Thoracic aorta (tissue), 2 donors: Measurements from ENCODE around the gene PRRC2C. TPM values are rescaled to one million over a fixed set of nuclear protein-coding genes. Genes with fewer than 3 reads are reported as not detected.
"Not testable (repeated sequence)": the region's sequence is repeated elsewhere in the genome, so short reads cannot be mapped to it uniquely, and the experiment has no call there.

Experiments used
- ATAC-seq: fragments of 150-250 bp; one replicate; pipeline ENCODE4 v1.8.0; 2017; ENCODE audit warnings: low read depth; ENCODE audit not compliant: insufficient number of reproducible peaks, low FRiP score
- DNase-seq: peaks from one replicate; pipeline ENCODE4 v3.0.0-alpha.2; 2020; ENCODE audit warnings: low spot score
- H3K27ac ChIP-seq, 2 donors: fragments of 200-600 bp; sonication (generic); 1 replicate in 1 of 2; 2 replicates in 1 of 2; pipeline ENCODE4 v1.5.1; 2016; ENCODE audit warnings: mild to moderate bottlenecking in 2 of 2, moderate library complexity in 2 of 2
- H3K27me3 ChIP-seq: fragments of 200-600 bp; sonication (generic); replicated peaks from 2 replicates; pipeline ENCODE4 v1.6.0; 2016; ENCODE audit warnings: mild to moderate bottlenecking; ENCODE audit not compliant: insufficient read depth
- H3K36me3 ChIP-seq: fragments of 200-600 bp; sonication (generic); one replicate; pipeline ENCODE4 v1.5.1; 2016
- H3K4me1 ChIP-seq, 2 donors: fragments of 200-600 bp; sonication (generic); 1 replicate in 1 of 2; 2 replicates in 1 of 2; pipeline versions ENCODE4 v1.5.1 to v1.6.0; 2016; ENCODE audit warnings: low read depth in 2 of 2, mild to moderate bottlenecking in 1 of 2; ENCODE audit not compliant: control insufficient read depth in 1 of 2
- H3K4me3 ChIP-seq: fragments of 200-600 bp; sonication (generic); 2 replicates; pipeline ENCODE4 v1.5.1; 2016; ENCODE audit warnings: mild to moderate bottlenecking
- H3K9me3 ChIP-seq: fragments of 200-600 bp; sonication (generic); 2 replicates; pipeline ENCODE4 v1.5.1; 2016
- total RNA-seq, 2 donors: library from RNA; depleted of rRNA; stranded (reverse); fragments of >200 nt; gene quantifications; one replicate each; pipeline versions ENCODE4 v1.1.0 to v1.2.3, GENCODE V29; 2016
- TF ChIP-seq, protein P1 (sequence below): fragments of 200-600 bp; sonication (generic); IDR thresholded peaks from one replicate; pipeline ENCODE4 v1.5.1; 2019; ENCODE audit warnings: antibody characterized with exemption

Gene PRRC2C
- total RNA-seq, 2 donors from 2014 or later: 73.9 to 127 TPM

DNA sequence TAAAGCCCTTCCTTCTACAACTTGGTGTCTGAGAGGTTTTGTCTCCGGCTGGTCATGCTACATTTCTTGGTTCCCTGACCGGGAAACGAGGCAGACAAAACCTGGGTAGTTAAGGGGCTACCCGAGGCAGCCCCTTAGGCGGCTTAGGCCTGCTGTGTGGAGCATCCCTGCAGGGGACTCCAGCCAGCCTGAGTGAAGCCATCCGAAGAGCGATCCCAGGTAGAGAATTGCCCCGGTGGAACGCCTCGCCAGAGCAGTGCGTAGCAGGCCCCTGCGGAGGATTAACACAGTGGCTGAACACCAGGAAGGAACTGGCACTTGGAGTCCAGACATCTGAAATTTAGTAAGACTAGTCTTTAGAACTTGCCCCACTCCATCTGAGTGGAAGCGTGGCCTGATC is 115.5 kb downstream of the PRRC2C start:
- Histone ChIP-seq H3K36me3 (no peaks in the 10 kb centered on the region), H3K27me3 (no peaks in the 10 kb centered on the region), H3K9me3 (no peaks in the 10 kb centered on the region), H3K27ac (no peak overlapping the region), H3K4me1 (no peaks in the 10 kb centered on the region), H3K4me3 (no peak overlapping the region)
- ATAC-seq: no peak
- TF ChIP-seq, protein P1, sequence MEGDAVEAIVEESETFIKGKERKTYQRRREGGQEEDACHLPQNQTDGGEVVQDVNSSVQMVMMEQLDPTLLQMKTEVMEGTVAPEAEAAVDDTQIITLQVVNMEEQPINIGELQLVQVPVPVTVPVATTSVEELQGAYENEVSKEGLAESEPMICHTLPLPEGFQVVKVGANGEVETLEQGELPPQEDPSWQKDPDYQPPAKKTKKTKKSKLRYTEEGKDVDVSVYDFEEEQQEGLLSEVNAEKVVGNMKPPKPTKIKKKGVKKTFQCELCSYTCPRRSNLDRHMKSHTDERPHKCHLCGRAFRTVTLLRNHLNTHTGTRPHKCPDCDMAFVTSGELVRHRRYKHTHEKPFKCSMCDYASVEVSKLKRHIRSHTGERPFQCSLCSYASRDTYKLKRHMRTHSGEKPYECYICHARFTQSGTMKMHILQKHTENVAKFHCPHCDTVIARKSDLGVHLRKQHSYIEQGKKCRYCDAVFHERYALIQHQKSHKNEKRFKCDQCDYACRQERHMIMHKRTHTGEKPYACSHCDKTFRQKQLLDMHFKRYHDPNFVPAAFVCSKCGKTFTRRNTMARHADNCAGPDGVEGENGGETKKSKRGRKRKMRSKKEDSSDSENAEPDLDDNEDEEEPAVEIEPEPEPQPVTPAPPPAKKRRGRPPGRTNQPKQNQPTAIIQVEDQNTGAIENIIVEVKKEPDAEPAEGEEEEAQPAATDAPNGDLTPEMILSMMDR: no peak
- no peak for DNase-seq

DNA sequence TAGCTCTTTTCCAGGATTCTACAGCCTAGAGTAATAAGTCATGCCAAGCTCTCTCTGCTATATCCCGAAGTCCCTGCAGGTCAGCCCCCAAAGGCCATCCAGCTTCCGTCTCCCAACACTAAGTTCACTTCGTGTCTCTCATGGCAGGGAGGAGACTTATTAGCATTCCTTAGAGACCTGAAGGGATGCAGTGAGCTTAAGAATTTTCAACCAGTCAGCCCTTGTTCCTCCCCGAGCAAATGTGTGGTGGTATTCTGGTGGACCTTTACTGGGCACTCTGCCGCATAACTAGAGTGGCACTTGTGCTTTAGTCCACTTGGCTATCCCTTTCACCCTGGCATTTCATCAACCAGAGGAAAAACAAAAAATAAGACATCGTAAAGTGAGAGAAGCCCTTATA is 117.7 kb downstream of the PRRC2C start:
- not testable (repeated sequence) for H3K27me3 ChIP-seq, ATAC-seq, H3K4me3 ChIP-seq, H3K9me3 ChIP-seq, H3K27ac ChIP-seq, H3K36me3 ChIP-seq, H3K4me1 ChIP-seq, DNase-seq

DNA sequence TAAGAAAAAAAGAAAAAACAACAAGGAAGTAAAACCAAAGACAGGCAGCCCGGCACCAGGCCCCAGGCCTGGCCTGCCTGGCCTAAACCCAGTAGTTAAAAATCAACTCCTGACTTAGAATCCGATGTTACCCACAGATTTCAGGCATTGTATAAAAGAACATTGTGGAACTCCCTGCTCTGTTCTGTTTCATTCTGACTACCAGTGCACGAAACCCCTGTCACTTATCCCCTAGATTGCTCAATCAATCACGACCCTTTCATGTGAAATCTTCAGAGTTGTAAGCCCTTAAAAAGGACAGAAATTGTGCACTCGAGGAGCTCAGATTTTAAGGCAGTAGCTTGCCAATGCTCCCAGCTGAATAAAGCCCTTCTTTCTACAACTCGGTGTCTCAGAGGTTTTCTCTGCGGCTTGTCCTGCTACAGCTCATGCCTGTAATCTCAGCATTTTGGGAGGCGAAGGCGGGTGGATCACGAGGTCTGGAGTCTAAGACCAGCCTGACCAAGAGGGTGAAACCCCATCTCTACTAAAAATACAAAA is 121.1 kb downstream of the PRRC2C start:
- TF ChIP-seq, protein P1: no peak
- no peaks in the 10 kb centered on the region for H3K27me3 ChIP-seq
- no peak overlapping the region for H3K27ac ChIP-seq
- no peak overlapping the region for H3K4me3 ChIP-seq
- DNase-seq (no peak), ATAC-seq (no peak)
- no peaks in the 10 kb centered on the region for H3K4me1 ChIP-seq
- H3K36me3 ChIP-seq: no peaks in the 10 kb centered on the region
- no peaks in the 10 kb centered on the region for H3K9me3 ChIP-seq

DNA sequence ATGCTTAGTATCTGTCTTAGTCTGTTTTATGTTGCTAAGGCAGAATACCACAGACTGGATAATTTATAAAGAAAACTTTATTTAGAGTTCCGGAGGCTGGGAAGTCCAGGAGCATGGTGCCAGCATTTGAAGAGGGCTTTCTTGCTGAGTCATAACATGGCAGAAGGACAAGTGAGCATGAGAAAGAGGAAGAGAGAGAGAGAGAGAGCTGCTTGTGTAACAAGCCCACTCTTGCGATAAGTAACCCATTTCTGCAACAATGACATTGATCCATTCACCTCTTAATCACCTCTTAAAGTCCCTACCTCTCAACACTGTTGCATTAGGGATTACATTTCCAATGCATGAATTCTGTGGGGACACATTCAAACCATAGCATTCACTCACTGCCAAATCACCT is 125.1 kb downstream of the PRRC2C start:
- Histone ChIP-seq H3K4me1 (no peaks in the 10 kb centered on the region), H3K4me3 (no peak overlapping the region), H3K36me3 (no peaks in the 10 kb centered on the region), H3K27me3 (no peaks in the 10 kb centered on the region), H3K9me3 (no peaks in the 10 kb centered on the region), H3K27ac (no peak overlapping the region)
- TF ChIP-seq, protein P1: no peak
- DNase-seq (no peak), ATAC-seq (no peak)

DNA sequence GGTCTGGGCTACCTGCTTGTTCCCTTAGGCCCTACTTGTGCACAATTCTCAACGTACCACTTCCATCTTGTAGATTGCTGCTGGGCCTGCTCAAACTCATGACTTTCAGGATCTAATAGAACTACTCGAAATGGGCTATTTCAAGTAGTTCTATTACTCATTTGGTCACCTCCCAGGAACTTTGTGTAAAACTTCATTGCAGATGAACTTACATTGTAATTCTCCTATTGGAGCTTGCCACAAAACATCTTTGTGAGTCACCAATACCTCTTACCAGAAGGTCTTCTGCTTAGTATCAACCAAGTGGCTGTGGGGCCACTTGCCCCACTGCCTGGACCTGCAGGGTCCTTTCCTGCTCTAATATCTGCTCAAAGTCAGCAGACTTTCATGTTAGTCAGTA is 126.0 kb downstream of the PRRC2C start:
- DNase-seq (no peak), ATAC-seq (no peak)
- Histone ChIP-seq H3K27ac (no peak overlapping the region), H3K9me3 (no peaks in the 10 kb centered on the region), H3K27me3 (no peaks in the 10 kb centered on the region), H3K4me3 (no peak overlapping the region), H3K36me3 (no peaks in the 10 kb centered on the region), H3K4me1 (no peaks in the 10 kb centered on the region)
- TF ChIP-seq, protein P1: no peak

DNA sequence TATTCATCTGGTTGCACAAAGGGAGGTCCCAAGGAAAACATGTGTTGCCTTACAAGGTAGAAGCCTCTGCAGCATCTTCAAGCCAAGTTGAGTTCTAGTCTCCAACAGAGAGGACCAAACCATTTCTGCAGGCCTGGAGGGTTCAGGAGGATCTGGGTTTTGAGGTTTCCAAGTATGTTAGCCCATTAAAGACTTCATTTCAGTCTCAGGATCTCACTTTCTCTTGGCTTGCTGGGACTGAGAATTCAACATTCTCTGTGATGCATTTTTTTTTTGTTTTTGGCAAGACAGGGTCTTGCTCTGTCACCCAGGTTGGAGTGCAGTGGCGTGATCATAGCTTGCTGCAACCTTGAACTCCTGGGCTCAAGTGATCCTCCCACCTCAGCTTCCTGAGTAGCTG is 128.0 kb downstream of the PRRC2C start:
- Histone ChIP-seq H3K27me3 (no peaks in the 10 kb centered on the region), H3K36me3 (no peaks in the 10 kb centered on the region), H3K27ac (no peak overlapping the region), H3K4me3 (no peak overlapping the region), H3K9me3 (no peaks in the 10 kb centered on the region), H3K4me1 (no peaks in the 10 kb centered on the region)
- TF ChIP-seq, protein P1: no peak
- no peak for ATAC-seq
- no peak for DNase-seq

DNA sequence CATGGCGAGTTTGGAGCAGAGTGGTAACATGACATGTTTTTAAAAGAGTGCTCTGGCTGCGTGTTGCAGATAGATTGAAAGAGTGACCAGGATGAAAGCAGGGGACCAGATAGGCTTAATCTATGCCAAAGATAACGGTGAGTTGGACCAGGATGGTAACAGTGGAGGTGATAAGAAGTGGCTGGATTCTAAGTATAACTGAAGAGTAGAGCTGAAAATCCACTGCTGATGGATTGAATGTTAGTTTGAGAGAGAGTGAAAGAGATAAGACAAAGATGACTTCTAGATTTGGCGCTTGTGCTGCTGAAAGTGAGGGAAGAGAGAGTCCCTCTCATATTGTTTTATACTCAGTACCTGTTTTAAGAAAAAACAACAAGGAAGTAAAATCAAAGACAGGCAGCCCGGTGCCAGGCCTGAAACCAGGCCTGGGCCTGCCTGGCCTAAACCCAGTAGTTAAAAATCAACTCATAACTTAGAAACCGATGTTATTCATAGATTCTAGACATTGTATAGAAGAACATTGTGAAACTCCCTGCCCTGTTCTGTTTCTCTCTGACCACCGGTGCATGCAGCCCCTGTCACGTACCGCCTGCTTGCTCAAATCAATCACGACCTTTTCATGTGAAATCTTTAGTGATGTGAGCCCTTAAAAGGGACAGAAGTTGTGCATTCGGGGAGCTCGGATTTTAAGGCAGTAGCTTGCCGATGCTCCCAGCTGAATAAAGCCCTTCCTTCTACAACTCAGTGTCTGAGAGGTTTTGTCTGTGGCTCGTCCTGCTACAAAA is 130.0 kb downstream of the PRRC2C start:
- not testable (repeated sequence) for ATAC-seq

More for the DNA sequence above, 130.0 kb downstream of the PRRC2C start:
- not testable (repeated sequence) for DNase-seq, H3K4me1 ChIP-seq, H3K4me3 ChIP-seq, H3K36me3 ChIP-seq, H3K27ac ChIP-seq, H3K27me3 ChIP-seq, H3K9me3 ChIP-seq
